ENCODE data around the gene IRF8.
A peak's percentile ranks its signal among the peaks of the same experiment; 100 is the strongest.

The IRF8 gene

DNA sequence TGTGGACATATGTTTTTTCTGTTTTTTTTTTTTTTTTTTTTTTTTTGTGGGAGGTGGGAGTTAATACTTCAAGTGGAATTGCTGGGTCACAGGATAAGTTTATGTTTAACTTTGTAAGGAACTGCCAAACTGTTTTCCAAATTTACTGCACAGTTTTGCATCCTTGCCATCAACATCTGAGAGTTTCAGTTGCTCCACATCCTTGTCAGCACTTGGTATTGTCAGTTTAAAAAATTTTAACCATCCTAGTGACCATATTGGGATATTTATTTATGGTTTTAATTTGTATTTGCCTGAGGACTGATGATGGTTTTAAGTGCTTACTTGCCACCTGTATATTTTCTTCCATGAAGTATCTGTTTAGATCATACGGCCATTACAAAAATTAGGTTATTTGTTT lies 34.0 kb upstream of the IRF8 start:
- H4K20me1 ChIP-seq (ENCODE audit: control insufficient read depth, insufficient read depth, low read depth, low read length), result no peaks in the 10 kb centered on the region
- H3F3A ChIP-seq (ENCODE audit: control insufficient read depth, insufficient read depth), result peaks cover 22% of the 10 kb centered on the region
- no peaks in the 10 kb centered on the region for H3K36me3 ChIP-seq (ENCODE audit: control insufficient read depth, low read length)
- peaks cover 8% of the 10 kb centered on the region; the same call in 1 of the 2 replicates for H3K9me3 ChIP-seq (ENCODE audit: control insufficient read depth, insufficient read depth, low read length)
- H3K27ac ChIP-seq (ENCODE audit: low read depth, low read length), result no peak overlapping the region
- H3K27me3 ChIP-seq (ENCODE audit: control insufficient read depth, low read length), result no peaks in the 10 kb centered on the region
- H3K9me2 ChIP-seq (replicated peaks; ENCODE audit: control insufficient read depth, low read length), result no peaks in the 10 kb centered on the region
- TF ChIP-seq, protein P1, sequence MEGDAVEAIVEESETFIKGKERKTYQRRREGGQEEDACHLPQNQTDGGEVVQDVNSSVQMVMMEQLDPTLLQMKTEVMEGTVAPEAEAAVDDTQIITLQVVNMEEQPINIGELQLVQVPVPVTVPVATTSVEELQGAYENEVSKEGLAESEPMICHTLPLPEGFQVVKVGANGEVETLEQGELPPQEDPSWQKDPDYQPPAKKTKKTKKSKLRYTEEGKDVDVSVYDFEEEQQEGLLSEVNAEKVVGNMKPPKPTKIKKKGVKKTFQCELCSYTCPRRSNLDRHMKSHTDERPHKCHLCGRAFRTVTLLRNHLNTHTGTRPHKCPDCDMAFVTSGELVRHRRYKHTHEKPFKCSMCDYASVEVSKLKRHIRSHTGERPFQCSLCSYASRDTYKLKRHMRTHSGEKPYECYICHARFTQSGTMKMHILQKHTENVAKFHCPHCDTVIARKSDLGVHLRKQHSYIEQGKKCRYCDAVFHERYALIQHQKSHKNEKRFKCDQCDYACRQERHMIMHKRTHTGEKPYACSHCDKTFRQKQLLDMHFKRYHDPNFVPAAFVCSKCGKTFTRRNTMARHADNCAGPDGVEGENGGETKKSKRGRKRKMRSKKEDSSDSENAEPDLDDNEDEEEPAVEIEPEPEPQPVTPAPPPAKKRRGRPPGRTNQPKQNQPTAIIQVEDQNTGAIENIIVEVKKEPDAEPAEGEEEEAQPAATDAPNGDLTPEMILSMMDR (IDR thresholded peaks at IDR 0.05; ENCODE audit: low read depth, low read length, poor library complexity, severe bottlenecking), result no peak
- TF ChIP-seq EZH2phosphoT487 (IDR thresholded peaks at IDR 0.05; ENCODE audit: borderline replicate concordance, low read length), result no peak
- H3K4me3 ChIP-seq (ENCODE audit: low read length), result no peak overlapping the region
- no peak overlapping the region for H3K4me2 ChIP-seq (ENCODE audit: low read length)
- H3K4me1 ChIP-seq (ENCODE audit: control insufficient read depth, low read length), result peaks cover 51% of the 10 kb centered on the region
- H3K79me2 ChIP-seq (ENCODE audit: control insufficient read depth, low read length), result 0 out of 2 replicates have a peak, but pooled peaks cover 3% of the 10 kb centered on the region

DNA sequence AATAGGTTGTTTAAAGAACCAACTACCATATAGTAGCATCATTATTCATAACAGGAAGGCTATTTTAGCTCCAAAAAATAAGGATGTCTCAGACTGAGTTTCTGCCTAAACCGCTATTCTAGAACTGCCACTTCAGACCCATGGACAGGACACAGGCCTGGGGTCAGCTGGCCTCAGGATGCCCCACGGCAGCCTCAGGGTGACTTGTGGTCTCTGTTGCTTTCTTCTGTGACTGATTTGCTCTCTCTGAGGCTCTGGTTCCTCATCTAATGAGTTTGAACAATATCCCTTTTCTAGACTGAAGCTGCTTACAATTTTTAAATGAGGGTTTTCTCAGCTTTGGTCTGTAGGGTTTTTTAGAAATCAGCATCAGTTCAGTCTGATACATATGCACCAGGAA lies 31.8 kb upstream of the IRF8 start:
- 0 out of 2 replicates have a peak, but pooled peaks cover 3% of the 10 kb centered on the region for H3K79me2 ChIP-seq (ENCODE audit: control insufficient read depth, low read length)
- H3K4me2 ChIP-seq (ENCODE audit: low read length), result peak overlapping the region; percentile 84
- H3F3A ChIP-seq (ENCODE audit: control insufficient read depth, insufficient read depth), result peaks cover 30% of the 10 kb centered on the region
- TF ChIP-seq, protein P1 (IDR thresholded peaks at IDR 0.05; ENCODE audit: low read depth, low read length, poor library complexity, severe bottlenecking), result no peak
- TF ChIP-seq EZH2phosphoT487 (IDR thresholded peaks at IDR 0.05; ENCODE audit: borderline replicate concordance, low read length), result no peak
- no peaks in the 10 kb centered on the region for H4K20me1 ChIP-seq (ENCODE audit: control insufficient read depth, insufficient read depth, low read depth, low read length)
- no peaks in the 10 kb centered on the region for H3K9me2 ChIP-seq (replicated peaks; ENCODE audit: control insufficient read depth, low read length)
- H3K36me3 ChIP-seq (ENCODE audit: control insufficient read depth, low read length), result no peaks in the 10 kb centered on the region
- H3K27me3 ChIP-seq (ENCODE audit: control insufficient read depth, low read length), result no peaks in the 10 kb centered on the region
- H3K27ac ChIP-seq (ENCODE audit: low read depth, low read length), result peak overlapping the region; percentile 91
- H3K4me1 ChIP-seq (ENCODE audit: control insufficient read depth, low read length), result peaks cover 61% of the 10 kb centered on the region
- peaks cover 8% of the 10 kb centered on the region; the same call in 1 of the 2 replicates for H3K9me3 ChIP-seq (ENCODE audit: control insufficient read depth, insufficient read depth, low read length)
- peak overlapping the region; percentile 73; the same call in 1 of the 2 replicates for H3K4me3 ChIP-seq (ENCODE audit: low read length)

- TF ChIP-seq, protein P1 (IDR thresholded peaks at IDR 0.05; ENCODE audit: low read depth, low read length, poor library complexity, severe bottlenecking), result no peak
- TF ChIP-seq EZH2phosphoT487 (IDR thresholded peaks at IDR 0.05; ENCODE audit: borderline replicate concordance, low read length), result no peak
Observed at GRCh38 chr16:85868495-85868894, 30.5 kb upstream of the IRF8 start.

More at GRCh38 chr16:85868495-85868894, 30.5 kb upstream of the IRF8 start:
- H3F3A ChIP-seq (ENCODE audit: control insufficient read depth, insufficient read depth), result peaks cover 30% of the 10 kb centered on the region
- no peaks in the 10 kb centered on the region for H4K20me1 ChIP-seq (ENCODE audit: control insufficient read depth, insufficient read depth, low read depth, low read length)
- H3K27me3 ChIP-seq (ENCODE audit: control insufficient read depth, low read length), result no peaks in the 10 kb centered on the region
- H3K4me2 ChIP-seq (ENCODE audit: low read length), result peak overlapping the region; percentile 84
- H3K4me1 ChIP-seq (ENCODE audit: control insufficient read depth, low read length), result peaks cover 74% of the 10 kb centered on the region
- H3K79me2 ChIP-seq (ENCODE audit: control insufficient read depth, low read length), result 0 out of 2 replicates have a peak, but pooled peaks cover 7% of the 10 kb centered on the region
- peak overlapping the region; percentile 73 for H3K4me3 ChIP-seq (ENCODE audit: low read length)
- H3K36me3 ChIP-seq (ENCODE audit: control insufficient read depth, low read length), result no peaks in the 10 kb centered on the region
- peaks cover 8% of the 10 kb centered on the region; the same call in 1 of the 2 replicates for H3K9me3 ChIP-seq (ENCODE audit: control insufficient read depth, insufficient read depth, low read length)
- H3K27ac ChIP-seq (ENCODE audit: low read depth, low read length), result peak overlapping the region; percentile 91
- no peaks in the 10 kb centered on the region for H3K9me2 ChIP-seq (replicated peaks; ENCODE audit: control insufficient read depth, low read length)

Measured in DOHH2 (cell line).